Muscle layer of duodenum (tissue), 2 donors: ENCODE measurements around the gene MIDN.

Experiments
- H3K27ac ChIP-seq: one replicate; pipeline ENCODE4 v1.7.0; 2013; ENCODE audit warnings: mild to moderate bottlenecking, low read length
- H3K27me3 ChIP-seq: one replicate; pipeline ENCODE4 v1.7.0; 2013; ENCODE audit warnings: low read depth, mild to moderate bottlenecking, control low read depth, low read length
- H3K36me3 ChIP-seq, 2 donors: one replicate each; pipeline ENCODE4 v1.7.0; 2013; ENCODE audit warnings: low read length in 2 of 2, control low read depth in 1 of 2, mild to moderate bottlenecking in 1 of 2; ENCODE audit not compliant: insufficient read depth in 2 of 2, control insufficient read depth in 1 of 2
- H3K4me1 ChIP-seq, 2 donors: one replicate each; pipeline ENCODE4 v1.7.0; 2013; ENCODE audit warnings: low read length in 2 of 2, mild to moderate bottlenecking in 2 of 2, control low read depth in 1 of 2, moderate library complexity in 1 of 2; ENCODE audit not compliant: insufficient read depth in 2 of 2, control insufficient read depth in 1 of 2
- H3K4me3 ChIP-seq, 2 donors: one replicate each; pipeline ENCODE4 v1.7.0; 2013; ENCODE audit warnings: low read length in 2 of 2, low read depth in 1 of 2, mild to moderate bottlenecking in 1 of 2
- H3K9me3 ChIP-seq, 2 donors: one replicate each; pipeline ENCODE4 v1.7.0; 2013; ENCODE audit warnings: low read length in 2 of 2, control low read depth in 1 of 2, mild to moderate bottlenecking in 1 of 2; ENCODE audit not compliant: control insufficient read depth in 1 of 2
- donor health status: healthy.

MIDN gene

DNA sequence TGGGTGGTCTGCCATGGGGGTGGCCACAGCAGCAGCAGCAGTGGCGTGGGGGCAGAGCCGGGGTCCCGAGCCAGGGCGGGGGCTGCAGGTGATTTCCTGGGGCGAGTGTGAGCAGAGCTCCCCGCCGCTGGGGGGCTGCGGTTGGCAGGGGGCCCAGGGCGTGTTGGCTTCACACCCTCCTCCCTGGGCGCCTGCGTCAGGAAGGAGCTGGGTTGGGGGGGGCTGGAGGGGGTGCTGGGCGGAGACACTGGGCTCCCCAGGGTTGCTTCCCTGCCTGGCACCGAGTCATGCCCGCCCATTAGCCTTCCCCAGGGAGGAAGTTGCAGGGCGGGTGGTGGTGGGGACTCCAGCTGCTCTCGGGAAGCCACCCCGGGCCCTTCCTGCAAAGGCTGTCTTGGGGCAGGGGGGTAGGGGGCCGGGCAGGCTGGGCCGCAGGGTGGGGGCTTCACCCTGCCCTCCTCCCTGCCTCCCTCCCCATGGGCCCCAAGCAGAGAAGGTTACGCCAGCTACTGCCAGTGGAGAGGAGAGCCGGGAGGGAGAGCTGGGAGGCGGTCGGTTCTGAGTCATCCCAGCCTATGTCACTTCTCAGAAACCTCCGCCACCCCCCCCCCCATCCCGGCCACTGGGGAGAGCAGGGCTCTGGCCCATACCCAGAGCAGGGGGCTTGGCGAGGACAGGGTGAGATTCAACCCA, 4.6 kb downstream of the MIDN start:
- peak overlapping the region; percentile 53 to 93 for H3K4me3 ChIP-seq
- H3K36me3 ChIP-seq = peaks cover 28 to 51% of the 10 kb centered on the region in 2 donors
- peak overlapping the region; percentile 93 for H3K27ac ChIP-seq
- no peaks in the 10 kb centered on the region for H3K27me3 ChIP-seq
- peaks cover 6 to 44% of the 10 kb centered on the region in 2 donors for H3K4me1 ChIP-seq
- H3K9me3 ChIP-seq = no peaks in the 10 kb centered on the region

DNA sequence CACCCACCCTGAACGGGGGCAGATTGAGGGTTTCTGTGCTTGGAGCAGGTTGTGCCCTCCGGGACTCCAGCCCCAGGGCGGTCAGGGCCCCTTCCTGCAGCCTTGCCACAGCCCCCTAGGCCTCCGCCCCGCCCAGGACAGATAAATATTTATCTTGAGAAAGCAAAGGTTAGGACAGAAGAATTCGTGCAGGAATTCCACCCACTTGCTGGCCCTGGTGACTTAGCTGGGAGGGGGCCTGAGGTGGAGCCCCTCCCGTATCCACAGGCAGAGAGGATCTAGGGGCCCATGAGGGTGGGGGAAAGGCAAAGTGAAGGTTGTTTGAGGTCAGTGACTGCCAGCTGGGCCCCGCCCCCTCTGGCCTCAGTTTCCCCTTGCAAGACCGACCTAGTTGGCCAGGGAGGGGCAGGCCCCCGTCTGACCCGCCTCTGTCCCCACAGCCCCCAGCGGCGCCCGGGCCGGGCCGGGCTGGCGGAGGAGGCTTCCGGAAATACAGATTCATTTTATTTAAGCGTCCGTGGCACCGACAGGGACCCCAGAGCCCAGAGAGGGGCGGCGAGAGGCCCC, 5.2 kb downstream of the MIDN start:
- peak overlapping the region; percentile 53 to 93 for H3K4me3 ChIP-seq
- peak overlapping the region; percentile 93 for H3K27ac ChIP-seq
- H3K27me3 ChIP-seq = no peaks in the 10 kb centered on the region
- H3K4me1 ChIP-seq = peaks cover 10 to 49% of the 10 kb centered on the region in 2 donors
- H3K36me3 ChIP-seq = peaks cover 28 to 52% of the 10 kb centered on the region in 2 donors
- no peaks in the 10 kb centered on the region for H3K9me3 ChIP-seq

GRCh38 chr19:1254081-1254527, 5.7 kb downstream of the MIDN start:
- Histone ChIP-seq H3K36me3 (peaks cover 28 to 52% of the 10 kb centered on the region in 2 donors), H3K4me3 (peak overlapping the region in 1 of 2 donors; percentile 93), H3K27me3 (no peaks in the 10 kb centered on the region), H3K9me3 (no peaks in the 10 kb centered on the region), H3K4me1 (peaks cover 10 to 49% of the 10 kb centered on the region in 2 donors), H3K27ac (peak overlapping the region; percentile 93)

DNA sequence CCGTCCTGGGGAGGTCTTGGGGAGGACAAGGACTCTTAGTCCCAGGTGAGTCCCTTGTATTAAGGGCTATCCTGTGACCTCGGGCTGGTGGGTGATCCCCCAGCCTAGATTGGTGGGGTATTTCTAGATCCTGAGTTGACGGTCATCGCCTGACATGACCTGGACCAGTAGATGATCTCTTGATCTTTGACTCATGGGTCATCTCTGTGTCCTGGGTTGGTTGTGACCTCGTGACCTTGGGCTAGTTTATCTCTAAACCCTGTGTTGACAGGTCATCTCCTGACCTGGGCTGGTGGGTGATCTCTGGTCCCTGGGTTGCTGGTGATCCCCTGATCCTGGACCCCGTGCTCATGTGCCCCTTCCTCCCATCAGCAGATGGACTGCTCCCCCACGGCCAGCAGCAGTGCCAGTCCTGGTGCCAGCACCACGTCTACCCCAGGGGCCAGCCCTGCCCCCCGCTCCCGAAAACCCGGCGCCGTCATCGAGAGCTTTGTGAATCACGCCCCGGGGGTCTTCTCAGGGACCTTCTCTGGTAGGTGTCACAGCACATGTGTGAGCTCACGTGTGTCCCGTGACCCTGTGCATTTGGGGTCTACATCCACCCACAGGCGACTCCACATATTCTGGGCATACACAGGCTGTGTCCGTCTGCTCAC, 6.3 kb downstream of the MIDN start:
- no peaks in the 10 kb centered on the region for H3K9me3 ChIP-seq

DNA sequence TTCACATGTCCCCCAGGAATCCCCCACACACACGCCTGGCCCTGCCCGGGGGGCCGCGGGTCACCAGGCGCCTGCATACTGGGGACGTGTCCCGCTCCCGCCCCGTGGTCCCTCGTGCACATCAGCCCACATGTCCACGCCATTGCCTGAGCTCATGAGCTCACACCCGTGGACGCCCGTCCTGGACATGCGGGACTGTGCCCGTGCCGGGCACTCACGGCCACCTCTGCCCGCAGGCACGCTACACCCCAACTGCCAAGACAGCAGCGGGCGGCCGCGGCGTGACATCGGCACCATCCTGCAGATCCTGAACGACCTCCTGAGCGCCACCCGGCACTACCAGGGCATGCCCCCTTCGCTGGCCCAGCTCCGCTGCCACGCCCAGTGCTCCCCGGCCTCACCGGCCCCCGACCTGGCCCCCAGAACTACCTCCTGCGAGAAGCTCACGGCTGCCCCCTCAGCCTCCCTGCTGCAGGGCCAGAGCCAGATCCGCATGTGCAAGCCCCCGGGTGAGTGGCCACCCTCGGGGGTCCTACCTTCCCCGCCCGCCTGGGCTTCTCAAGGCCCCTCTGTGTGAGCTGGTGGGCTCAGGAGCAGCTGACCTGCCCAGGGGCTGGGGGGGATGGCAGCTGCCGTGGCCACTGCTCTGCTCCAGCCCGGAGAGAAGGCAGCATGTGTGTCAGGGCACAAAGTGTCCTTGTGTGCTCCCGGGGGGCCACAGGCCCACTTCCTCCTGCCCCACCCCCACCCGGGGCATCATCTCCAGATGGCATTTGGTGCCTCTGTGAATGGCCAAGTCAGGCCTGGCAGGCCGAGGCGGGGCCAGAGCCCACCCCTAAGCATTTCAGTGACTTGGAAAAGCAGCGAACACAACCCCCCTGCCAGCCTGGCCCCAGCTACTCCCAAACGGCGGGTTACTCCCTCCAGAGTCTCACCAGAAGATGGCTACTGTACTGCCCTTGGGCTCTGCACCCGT, 7.1 kb downstream of the MIDN start:
- Histone ChIP-seq H3K4me3 (peak overlapping the region in 1 of 2 donors; percentile 32), H3K9me3 (no peaks in the 10 kb centered on the region), H3K27me3 (no peaks in the 10 kb centered on the region), H3K27ac (peak overlapping the region; percentile 88), H3K36me3 (peaks cover 28 to 52% of the 10 kb centered on the region in 2 donors), H3K4me1 (peaks cover 16 to 59% of the 10 kb centered on the region in 2 donors)

More for the DNA sequence above, 6.3 kb downstream of the MIDN start:
- Histone ChIP-seq H3K27ac (peak overlapping the region; percentile 88), H3K27me3 (no peaks in the 10 kb centered on the region), H3K4me1 (peaks cover 12 to 51% of the 10 kb centered on the region in 2 donors), H3K4me3 (peak overlapping the region; percentile 16 to 93), H3K36me3 (peaks cover 28 to 52% of the 10 kb centered on the region in 2 donors)

DNA sequence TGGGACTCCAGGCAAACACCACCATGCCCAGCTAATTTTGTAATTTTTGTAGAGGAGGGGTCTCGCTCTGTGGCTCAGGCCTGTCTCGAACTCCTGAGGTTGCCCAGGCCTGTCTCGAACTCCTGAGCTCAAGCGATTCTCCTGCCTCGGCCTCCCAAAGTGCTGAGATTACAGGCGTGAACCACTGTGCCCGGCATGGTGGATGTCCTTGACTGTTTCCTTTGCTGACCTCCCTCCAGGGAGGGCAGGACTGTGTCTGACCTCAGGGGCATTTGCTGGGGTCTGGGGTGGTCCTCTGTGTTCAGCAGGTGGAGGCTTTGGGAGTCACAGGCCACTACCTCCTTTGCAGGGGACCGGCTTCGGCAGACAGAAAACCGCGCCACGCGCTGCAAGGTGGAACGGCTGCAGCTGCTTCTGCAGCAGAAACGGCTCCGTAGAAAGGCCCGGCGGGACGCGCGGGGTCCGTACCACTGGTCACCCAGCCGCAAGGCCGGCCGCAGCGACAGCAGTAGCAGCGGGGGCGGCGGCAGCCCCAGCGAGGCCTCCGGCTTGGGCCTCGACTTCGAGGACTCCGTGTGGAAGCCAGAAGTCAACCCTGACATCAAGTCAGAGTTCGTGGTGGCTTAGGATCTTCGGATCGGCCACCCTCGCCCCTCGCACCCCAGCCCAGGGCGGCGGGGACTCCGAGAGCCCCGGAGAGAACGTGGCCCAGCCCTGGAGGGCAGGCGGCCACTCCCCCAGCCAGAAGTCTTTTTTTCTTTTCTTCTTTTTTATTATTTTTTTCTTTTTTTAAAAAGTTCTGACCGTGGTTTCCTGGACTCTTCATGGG, 8.5 kb downstream of the MIDN start:
- Histone ChIP-seq H3K27me3 (no peaks in the 10 kb centered on the region), H3K27ac (no peak overlapping the region), H3K4me1 (peaks cover 21 to 65% of the 10 kb centered on the region in 2 donors), H3K36me3 (peaks cover 24 to 41% of the 10 kb centered on the region in 2 donors), H3K9me3 (no peaks in the 10 kb centered on the region), H3K4me3 (no peak overlapping the region)

GRCh38 chr19:1257475-1258162, 9.2 kb downstream of the MIDN start:
- Histone ChIP-seq H3K4me3 (no peak overlapping the region), H3K4me1 (peaks cover 23 to 73% of the 10 kb centered on the region in 2 donors), H3K9me3 (no peaks in the 10 kb centered on the region), H3K27me3 (no peaks in the 10 kb centered on the region), H3K27ac (peak overlapping the region; percentile 39), H3K36me3 (peaks cover 23 to 41% of the 10 kb centered on the region in 2 donors)

DNA sequence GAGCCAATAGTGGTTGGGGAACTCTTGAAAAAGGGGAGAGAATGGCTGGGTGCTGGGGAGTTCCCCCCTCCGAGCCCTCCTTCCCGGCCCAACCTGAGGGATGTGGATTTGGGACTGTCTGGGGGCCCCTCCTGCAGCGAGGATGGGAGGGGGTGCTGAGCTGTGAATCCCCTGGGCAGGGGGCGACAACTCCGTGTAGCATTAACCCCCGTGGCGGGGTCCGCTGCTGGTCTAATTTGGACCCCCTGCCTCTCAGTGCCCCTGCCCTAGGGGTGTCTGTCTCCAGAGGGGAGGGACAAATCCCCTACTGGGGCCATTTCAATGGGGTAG, 9.7 kb downstream of the MIDN start:
- H3K27ac ChIP-seq = peak overlapping the region; percentile 39
- no peak overlapping the region for H3K4me3 ChIP-seq
- H3K27me3 ChIP-seq = no peaks in the 10 kb centered on the region
- H3K9me3 ChIP-seq = no peaks in the 10 kb centered on the region
- H3K36me3 ChIP-seq = peaks cover 23 to 41% of the 10 kb centered on the region in 2 donors
- H3K4me1 ChIP-seq = peaks cover 23 to 74% of the 10 kb centered on the region in 2 donors

DNA sequence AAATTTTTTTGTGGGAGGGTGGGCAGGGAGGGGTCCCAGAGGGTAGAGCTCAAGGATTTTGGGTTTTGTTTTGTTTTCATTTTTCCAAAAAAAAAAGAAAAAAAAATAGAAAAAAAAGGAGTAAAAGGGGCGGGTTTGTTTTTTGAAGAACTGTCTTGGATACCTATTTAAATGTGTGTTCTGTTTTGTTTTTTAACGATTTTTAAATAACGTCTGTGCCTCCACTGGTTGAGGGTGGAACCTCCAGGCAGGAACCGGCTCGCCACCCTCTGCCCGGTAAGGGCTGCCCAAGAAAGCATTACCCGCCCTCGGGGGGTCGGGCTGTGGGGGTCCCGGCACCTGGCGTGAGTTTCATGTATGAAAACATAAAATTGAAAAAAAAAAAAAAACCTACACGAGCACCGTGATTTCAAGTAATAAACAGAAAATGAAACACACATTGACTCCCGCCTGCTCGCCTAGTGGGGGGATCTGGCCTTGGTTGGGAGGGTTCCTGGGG, 10.4 kb downstream of the MIDN start:
- H3K9me3 ChIP-seq = no peaks in the 10 kb centered on the region
- peak overlapping the region; percentile 21 to 39 for H3K4me3 ChIP-seq
- peaks cover 23 to 72% of the 10 kb centered on the region in 2 donors for H3K4me1 ChIP-seq
- peak overlapping the region; percentile 86 for H3K27ac ChIP-seq
- H3K27me3 ChIP-seq = no peaks in the 10 kb centered on the region
- H3K36me3 ChIP-seq = peaks cover 23 to 37% of the 10 kb centered on the region in 2 donors
